Dermis blood vessel endothelial cell (primary cell): Measurements from ENCODE around the gene GAGE10. TPM values are rescaled to one million over a fixed set of nuclear protein-coding genes. Genes with fewer than 3 reads are reported as not detected.
"Not testable (repeated sequence)": the region's sequence is repeated elsewhere in the genome, so short reads cannot be mapped to it uniquely, and the experiment has no call there.

Experiments used
- DNase-seq: peaks from one replicate; pipeline ENCODE4 v3.0.0; 2010
- total RNA-seq: library from RNA; depleted of rRNA; stranded (reverse); fragments of >200 nt; gene quantifications from 2 replicates; pipeline ENCODE4 v1.2.3, GENCODE V29; 2014

Gene GAGE10
- total RNA-seq, 1 donor from 2014 or later = not detected

GRCh38 chrX:49330421-49330820 is 27.0 kb downstream of the GAGE10 start:
- not testable (repeated sequence) for DNase-seq

DNA sequence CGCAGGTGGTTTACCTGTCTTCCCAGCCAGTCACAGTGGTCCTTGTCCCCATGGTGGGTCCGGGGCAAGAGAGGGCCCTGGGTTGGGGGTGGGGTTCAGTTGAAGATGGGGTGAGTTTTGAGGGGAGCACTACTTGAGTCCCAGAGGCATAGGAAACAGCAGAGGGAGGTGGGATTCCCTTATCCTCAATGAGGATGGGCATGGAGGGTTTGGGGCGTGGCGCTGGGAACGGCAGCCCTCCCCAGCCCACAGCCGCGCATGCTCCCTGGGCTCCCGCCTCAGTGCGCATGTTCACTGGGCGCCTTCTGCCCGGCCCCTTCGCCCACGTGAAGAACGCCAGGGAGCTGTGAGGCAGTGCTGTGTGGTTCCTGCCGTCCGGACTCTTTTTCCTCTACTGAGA is 27.8 kb downstream of the GAGE10 start, which contains the start of gene GAGE13:
Gene GAGE13 (plus strand): TSS at position 301 of the 400 bp plus-strand sequence. CDS start 1,156 bp downstream, outside the sequence.
- DNase-seq = not testable (repeated sequence)

DNA sequence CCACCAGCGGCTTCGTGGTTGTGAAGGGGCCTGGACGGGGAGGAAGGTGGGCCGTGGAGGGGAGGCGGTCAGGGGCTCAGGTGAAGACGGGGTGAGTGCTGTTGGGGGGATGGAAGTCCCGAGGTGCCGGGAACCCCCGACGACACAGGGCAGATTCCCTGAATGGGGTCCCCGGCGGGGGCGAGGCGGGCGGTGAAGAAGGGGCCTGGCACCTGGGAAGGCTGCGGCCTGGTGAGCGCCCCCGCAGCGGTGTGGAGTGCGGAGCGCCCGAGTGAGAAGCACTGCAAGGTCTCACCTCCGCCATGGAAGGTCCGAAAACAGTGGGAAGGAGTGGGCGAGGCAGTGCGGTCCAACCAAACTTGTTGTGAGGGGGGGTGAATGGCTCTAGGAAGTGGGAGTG is 28.4 kb downstream of the GAGE10 start:
- DNase-seq = not testable (repeated sequence)

- not testable (repeated sequence) for DNase-seq
Observed at GRCh38 chrX:49341449-49341848, 38.0 kb downstream of the GAGE10 start.

DNA sequence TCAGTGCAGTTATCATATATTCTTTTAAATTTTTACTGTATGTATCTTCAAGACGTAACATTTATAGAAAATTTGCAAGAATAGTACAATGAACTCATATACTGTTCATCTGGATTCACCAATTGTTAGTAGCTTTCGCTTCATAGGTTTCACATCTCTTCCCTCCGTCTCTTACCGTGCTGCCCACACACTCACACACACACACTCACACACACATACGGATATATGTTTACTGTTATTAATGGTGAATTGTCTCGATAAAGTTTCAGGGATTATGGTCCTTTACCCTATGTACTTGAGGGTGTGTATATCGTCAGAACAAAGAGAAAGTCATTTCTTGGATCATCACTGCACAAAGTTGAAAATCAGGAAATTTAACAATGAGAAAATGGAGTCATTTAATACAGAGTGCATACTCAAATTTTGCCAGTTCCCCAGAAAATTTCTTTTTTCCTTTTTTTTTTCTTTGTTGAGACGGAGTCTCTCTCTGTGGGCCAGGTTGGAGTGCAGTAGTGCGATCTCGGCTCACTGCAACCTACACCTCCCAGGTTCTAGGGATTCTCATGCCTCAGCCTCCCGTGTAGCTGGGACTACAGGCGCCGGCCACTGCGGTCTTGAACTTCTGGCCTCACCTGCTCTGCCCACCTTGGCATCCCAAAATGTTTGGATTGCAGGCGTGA is 41.2 kb downstream of the GAGE10 start:
- DNase-seq = not testable (repeated sequence)

- not testable (repeated sequence) for DNase-seq
Observed at GRCh38 chrX:49345402-49345801, 42.0 kb downstream of the GAGE10 start.

GRCh38 chrX:49346150-49346549 is 42.7 kb downstream of the GAGE10 start:
- DNase-seq = peak; percentile 2

Other genes starting within 250 kb of the GAGE10 start
- gene CCDC120, start 244.6 kb upstream of the GAGE10 start, total RNA-seq = 0.85 and 1.4 TPM in 2 replicates
- gene PRAF2, start 229.6 kb upstream of the GAGE10 start, total RNA-seq = 2.7 and 5.5 TPM in 2 replicates
- gene WDR45, start 223.8 kb upstream of the GAGE10 start, total RNA-seq = 26.2 and 27.9 TPM in 2 replicates
- 24.5 and 27.2 TPM in 2 replicates for gene GPKOW, start 179.9 kb upstream of the GAGE10 start, total RNA-seq
- gene MAGIX, start 140.9 kb upstream of the GAGE10 start, total RNA-seq = 0.68 and 0.84 TPM in 2 replicates
- 2.6 and 13.1 TPM in 2 replicates for gene PLP2, start 131.7 kb upstream of the GAGE10 start, total RNA-seq
- gene PRICKLE3, start 117.3 kb upstream of the GAGE10 start, total RNA-seq = 9.4 and 9.7 TPM in 2 replicates
- gene SYP, start 103.5 kb upstream of the GAGE10 start, total RNA-seq = 0.14 and 0.34 TPM in 2 replicates
- under 0.01 and 0.05 TPM in 2 replicates for gene CACNA1F, start 70.3 kb upstream of the GAGE10 start, total RNA-seq
- 9.7 and 12.2 TPM in 2 replicates for gene CCDC22, start 68.2 kb upstream of the GAGE10 start, total RNA-seq
- 0.17 TPM in 1 of 2 replicates, not detected in the other for gene FOXP3, start 38.9 kb upstream of the GAGE10 start, total RNA-seq
- gene PPP1R3F, start 33.9 kb upstream of the GAGE10 start, total RNA-seq = 1.8 and 3.7 TPM in 2 replicates
- gene GAGE12J, start 18.4 kb downstream of the GAGE10 start, total RNA-seq = not detected in 2 replicates
- not detected in 2 replicates for gene GAGE13, start 27.9 kb downstream of the GAGE10 start, total RNA-seq
- not detected in 2 replicates for gene GAGE12C, start 228.5 kb downstream of the GAGE10 start, total RNA-seq
- gene GAGE12D, start 238.1 kb downstream of the GAGE10 start, total RNA-seq = not detected in 2 replicates
- gene GAGE12E, start 247.6 kb downstream of the GAGE10 start, total RNA-seq = not detected in 2 replicates